ENCODE data around the gene MAST2.
"Not testable (repeated sequence)": the region's sequence is repeated elsewhere in the genome, so short reads cannot be mapped to it uniquely, and the experiment has no call there.

MAST2 gene

GRCh38 chr1:45827256-45827655, 23.8 kb downstream of the MAST2 start:
- H3K4me3 ChIP-seq (ENCODE audit: low read length), result no peak overlapping the region
- DNase-seq (ENCODE audit: low read depth), result no peak
- TF ChIP-seq CTCF (conservative IDR thresholded peaks at IDR 0.05; ENCODE audit: low read depth, low read length), result no peak

- H3K4me3 ChIP-seq (ENCODE audit: low read length), result no peak overlapping the region
- no peak for DNase-seq (ENCODE audit: low read depth)
- no peak for TF ChIP-seq CTCF (conservative IDR thresholded peaks at IDR 0.05; ENCODE audit: low read depth, low read length)
Observed at GRCh38 chr1:45828841-45829240, 25.4 kb downstream of the MAST2 start.

- no peak for DNase-seq (ENCODE audit: low read depth)
- TF ChIP-seq CTCF (conservative IDR thresholded peaks at IDR 0.05; ENCODE audit: low read depth, low read length), result no peak
- no peak overlapping the region for H3K4me3 ChIP-seq (ENCODE audit: low read length)
Observed at GRCh38 chr1:45833361-45833760, 29.9 kb downstream of the MAST2 start.

- H3K4me3 ChIP-seq (ENCODE audit: low read length), result no peak overlapping the region
- TF ChIP-seq CTCF (conservative IDR thresholded peaks at IDR 0.05; ENCODE audit: low read depth, low read length), result no peak
- DNase-seq (ENCODE audit: low read depth), result no peak
Observed at GRCh38 chr1:45834689-45835088, 31.3 kb downstream of the MAST2 start.

GRCh38 chr1:45836451-45836850, 33.0 kb downstream of the MAST2 start:
- H3K4me3 ChIP-seq (ENCODE audit: low read length), result no peak overlapping the region
- no peak for DNase-seq (ENCODE audit: low read depth)
- no peak for TF ChIP-seq CTCF (conservative IDR thresholded peaks at IDR 0.05; ENCODE audit: low read depth, low read length)

- DNase-seq (ENCODE audit: low read depth); H3K4me3 ChIP-seq (ENCODE audit: low read length): not testable (repeated sequence)
Observed at GRCh38 chr1:45836861-45837260, 33.4 kb downstream of the MAST2 start.

- DNase-seq (ENCODE audit: low read depth); H3K4me3 ChIP-seq (ENCODE audit: low read length): not testable (repeated sequence)
Observed at GRCh38 chr1:45838322-45838721, 34.9 kb downstream of the MAST2 start.

- no peak overlapping the region for H3K4me3 ChIP-seq (ENCODE audit: low read length)
- no peak for DNase-seq (ENCODE audit: low read depth)
- no peak for TF ChIP-seq CTCF (conservative IDR thresholded peaks at IDR 0.05; ENCODE audit: low read depth, low read length)
Observed at GRCh38 chr1:45840704-45841103, 37.3 kb downstream of the MAST2 start.

All from retinal pigment epithelial cell (primary cell).